NCI-H748 (cell line): Measurements from ENCODE around the gene EYA2.

ENCODE experiments used
- DNase-seq: peaks from one replicate; lab custom pipeline; 2025; ENCODE audit not compliant: unreplicated experiment; lab: John Stamatoyannopoulos, UW

EYA2 gene

DNA sequence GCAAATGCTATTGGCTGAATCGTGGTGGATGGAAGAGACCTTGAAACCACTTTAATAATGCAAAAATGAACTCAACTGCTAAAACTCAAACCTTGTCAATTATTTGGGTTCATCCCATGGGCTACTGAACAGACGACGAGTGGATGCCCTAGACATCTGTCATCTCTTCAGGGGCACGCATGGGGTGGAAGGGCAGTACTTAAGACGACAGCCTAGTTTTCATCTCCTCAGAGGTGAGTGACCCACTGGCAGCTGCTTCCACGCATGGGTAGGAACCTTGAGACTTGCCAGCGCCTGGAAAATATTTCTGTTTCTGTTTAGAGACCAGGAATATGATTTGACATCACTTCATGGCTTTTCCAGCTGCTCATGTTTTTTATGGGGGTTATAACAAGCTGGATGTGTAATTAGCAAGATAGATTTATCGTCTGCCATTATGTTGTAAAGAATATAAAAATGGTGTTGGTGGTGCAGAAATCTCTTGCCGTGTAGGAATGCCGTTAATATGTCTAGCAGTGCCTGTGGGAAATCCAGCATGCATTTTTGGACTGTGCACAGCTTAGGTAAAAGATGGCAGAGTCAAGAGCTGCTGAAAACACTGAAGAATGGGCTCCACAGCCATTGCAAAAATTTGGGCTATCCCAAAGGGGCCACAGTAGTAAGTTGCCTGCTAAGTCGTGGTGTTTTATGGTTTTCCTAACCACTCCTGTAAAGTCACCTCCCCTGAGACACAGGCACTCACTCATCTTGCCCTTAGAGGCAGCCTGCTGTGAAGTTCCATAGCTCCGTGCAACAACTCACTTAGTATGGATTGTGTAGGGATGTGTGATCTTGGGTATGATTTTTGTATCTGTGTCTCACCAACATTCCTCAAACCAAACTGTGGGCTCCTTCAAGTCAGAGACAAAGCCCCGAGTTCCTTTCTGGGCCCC is 203.3 kb downstream of the EYA2 start:
- DNase-seq: no peak

GRCh38 chr20:47099093-47099492 is 204.4 kb downstream of the EYA2 start:
- DNase-seq: no peak

DNA sequence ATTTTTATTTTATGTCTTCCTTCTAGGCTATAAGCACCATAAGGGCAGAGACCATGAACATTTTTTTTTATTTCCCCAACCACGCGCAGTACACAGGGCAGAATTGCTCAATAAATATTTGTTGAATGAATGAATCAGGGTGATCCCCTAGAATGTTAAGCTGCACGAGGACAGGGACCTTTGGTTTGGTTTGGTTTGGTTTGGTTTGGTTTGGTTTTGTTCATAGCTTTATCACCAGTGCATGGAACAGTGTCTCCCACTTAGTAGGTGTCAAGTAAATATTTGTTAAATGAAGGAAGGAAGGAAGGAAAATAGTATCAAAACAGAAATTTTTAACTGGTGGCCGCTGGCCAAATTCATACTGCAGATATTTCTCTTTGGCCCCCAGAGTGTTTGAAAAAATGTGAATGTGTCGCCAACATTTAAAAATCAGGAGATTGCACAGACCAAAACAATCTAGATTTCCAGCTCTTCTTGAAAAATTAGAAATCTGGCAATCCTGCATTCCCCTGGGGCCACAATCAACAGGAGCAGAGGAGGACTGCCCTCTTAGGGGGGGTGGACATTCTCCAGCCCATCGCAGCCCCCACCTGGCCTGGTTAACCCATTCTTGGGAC is 205.3 kb downstream of the EYA2 start:
- DNase-seq: no peak

DNA sequence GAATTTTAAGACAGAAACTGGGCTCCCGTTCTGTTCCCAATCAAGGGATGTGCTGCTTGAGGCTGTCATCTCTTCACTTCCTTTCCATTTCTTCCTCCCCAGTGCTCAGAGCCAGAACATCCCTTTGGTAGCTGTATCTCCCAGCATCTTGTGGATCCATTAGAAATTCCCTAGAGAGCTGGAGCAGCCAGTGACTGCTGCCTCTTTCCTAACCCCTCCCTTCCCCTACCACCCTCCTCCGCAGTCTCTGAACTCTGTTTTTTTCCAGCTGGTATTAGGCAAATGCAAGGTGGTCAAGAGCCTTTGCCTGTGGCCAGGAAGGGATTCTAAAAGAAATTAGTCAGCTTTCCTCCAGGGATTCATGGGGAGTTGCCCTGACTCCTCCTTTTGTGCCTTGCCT is 208.0 kb downstream of the EYA2 start:
- no peak for DNase-seq

DNA sequence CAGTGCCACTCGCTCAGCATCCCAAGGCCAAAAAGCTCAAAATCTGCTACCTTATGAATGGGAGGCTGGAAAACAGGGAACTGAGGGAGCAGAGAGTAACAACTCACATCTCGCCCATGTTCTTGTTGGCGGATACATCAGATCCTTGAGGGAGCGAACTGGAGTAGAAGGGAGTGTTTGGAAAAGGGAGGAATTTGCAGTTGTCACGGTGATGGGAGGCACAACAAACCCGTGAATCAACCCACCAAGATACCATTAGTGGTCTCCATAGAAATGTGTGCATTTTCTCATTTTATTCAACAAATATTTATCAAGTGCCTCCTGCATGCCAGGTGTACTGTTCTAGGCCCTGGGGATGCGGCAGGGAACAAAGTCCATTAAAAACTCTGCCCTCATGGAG is 212.1 kb downstream of the EYA2 start:
- DNase-seq: no peak

DNA sequence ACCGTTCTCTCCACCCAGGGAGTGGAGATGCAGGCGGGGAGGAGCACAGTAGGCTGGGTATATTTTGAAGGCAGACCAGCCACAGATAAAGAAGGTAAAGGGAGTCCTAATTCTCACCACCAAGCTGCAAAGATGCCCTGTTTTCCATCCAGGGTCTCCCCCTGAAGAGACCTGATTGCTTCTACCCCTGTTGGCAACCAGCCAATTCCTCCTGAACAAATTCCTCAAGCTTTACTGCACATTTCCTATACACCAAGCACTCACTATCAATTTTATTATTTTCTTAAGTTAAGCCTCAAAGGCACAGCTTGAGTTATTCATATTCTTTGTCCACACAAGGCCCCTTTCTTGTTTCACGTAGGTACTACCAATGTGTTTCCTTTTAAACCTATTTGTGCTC is 214.4 kb downstream of the EYA2 start:
- no peak for DNase-seq

DNA sequence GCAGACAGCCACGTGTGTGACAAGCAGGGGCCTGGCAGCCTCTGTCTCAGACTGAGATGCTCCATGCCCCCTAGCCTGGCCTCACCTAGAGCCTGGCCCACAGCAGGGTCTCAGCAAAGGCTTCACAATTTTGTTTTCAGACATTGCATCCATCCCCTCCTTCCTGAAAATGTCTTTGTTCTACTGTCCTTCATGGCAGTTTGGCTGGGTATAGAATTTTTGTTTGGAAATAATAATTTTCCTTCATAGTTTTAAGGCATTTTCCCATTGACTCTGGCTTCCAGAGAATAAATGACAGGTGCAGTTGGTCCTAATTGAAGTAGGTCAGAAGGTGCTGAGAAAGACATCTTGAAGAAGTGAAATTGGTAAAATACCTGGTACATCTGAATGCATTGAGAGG is 216.2 kb downstream of the EYA2 start:
- no peak for DNase-seq

- DNase-seq: no peak
These were observed 216.9 kb downstream of the EYA2 start for GRCh38 chr20:47111576-47111975.

DNA sequence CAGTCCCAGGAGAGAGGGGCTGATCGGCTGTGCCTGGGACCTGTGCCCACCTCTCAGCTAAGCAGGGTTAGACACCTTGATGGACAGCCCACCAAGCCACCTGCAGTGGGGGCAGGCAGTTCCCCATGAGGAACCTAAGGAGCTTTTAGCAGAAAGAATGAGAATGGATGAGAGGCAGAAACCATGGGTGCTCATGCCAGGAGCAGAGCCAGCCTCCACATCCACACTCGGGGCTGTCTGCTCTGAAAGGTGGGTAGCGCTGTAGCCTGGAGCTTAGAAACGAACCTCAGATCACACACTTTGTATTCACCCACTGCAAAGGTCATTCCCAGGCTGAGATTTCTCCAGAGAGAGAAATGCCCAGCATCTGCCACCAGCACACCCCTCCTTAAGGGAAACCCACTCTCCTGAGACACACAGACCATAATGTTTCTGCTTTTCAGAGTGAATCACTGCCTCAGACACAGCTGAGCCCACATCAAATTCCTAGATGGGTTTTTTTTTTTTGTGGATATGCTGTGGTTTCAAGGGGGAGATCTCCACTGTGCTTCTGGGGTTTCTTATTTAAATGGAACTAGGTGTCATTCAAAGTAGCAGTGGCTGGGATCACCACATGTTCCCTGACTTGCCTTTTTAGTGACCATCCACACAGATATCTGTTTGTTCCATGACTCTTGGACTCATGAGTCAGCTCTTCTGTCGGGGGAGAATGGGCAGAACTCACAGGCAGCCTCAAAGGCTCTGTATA is 218.9 kb downstream of the EYA2 start:
- no peak for DNase-seq

DNA sequence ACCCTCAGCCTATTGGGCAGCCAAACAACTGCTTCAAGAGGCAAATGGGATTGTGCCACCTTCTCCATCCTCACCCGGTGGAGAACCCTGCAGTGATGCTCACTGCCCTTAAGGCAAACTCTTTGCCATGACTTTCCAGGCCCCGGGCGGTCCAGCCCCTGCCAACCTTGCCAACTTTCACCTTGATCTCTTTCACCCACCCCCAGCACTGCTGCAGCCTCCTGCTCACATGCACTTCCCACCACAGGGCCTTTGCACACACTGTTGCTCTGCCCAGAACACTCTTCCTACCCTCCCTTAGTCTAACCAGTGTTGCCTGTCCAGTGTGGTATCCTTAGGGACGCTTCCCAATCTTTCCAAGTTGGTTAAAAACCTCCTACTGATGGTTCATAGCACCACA is 221.1 kb downstream of the EYA2 start:
- no peak for DNase-seq

- DNase-seq: no peak
These were observed 222.7 kb downstream of the EYA2 start for GRCh38 chr20:47117371-47117770.

DNA sequence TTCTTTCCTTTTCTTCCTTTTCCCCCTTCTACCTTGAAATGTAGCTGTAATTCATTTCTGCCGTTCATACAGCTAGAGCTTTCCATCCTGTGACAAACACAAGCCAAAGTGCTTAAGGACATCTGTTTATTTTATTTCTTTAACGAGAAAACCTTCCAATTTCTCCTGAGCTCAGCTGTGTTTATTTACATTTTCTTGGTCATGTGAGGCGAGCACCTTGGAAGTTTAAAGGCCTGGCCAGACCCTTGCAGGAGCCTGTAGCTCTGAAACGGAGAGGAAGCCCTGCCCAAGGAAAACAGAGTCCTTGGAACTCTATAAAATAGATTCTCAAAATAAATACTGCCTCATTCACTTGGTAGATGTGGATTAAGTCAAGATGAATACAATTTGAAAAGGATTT is 223.1 kb downstream of the EYA2 start:
- no peak for DNase-seq

DNA sequence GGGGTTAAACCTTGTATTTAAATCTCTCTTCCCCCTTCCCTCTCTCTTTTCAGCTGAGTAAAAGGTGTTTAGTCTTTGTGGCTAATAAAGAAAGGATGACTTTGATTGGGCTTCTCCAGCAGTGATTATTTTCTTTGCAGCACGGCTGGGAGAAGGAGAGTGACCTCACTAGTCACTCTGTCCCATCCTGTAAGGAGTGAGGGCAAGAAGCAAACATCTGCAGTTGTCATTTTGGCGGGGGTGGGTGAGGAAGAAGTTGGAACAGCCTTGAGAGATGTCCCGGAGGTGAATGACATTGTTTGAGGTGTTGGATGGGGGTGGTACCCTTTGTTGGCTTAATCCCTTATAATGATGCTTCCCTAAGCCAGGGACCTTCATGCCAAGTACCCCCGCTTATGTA is 223.6 kb downstream of the EYA2 start:
- DNase-seq: no peak

- no peak for DNase-seq
These were observed 224.0 kb downstream of the EYA2 start for GRCh38 chr20:47118641-47119040.

DNA sequence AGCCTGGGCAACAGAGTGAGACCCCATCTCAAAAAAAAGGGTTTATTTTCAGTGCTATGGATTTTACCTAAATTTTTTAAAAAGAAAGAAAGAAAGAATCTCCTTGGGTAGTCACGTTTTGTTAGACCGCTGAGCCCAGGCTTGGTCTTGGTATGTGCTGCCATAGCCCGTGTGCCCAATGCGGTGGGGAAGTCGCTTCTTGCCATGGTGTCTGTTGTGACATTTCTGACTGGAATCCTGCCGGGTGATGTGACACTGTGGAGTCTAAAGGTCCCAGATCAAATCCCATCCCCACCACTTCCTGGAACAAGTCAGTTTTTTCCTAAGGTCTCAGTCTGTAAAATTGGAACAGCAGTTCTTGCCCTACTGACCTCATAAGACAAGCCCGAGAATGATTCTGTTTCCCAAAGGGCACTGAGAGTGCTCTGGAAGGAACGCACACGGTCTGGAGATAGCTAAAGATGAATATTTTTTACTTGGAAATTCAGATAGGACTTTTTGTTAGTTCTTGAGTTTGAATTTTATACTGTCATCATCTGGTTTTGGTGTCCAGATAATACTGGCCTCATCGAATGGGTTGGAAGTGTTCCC is 225.8 kb downstream of the EYA2 start:
- no peak for DNase-seq

GRCh38 chr20:47122560-47122959 is 227.9 kb downstream of the EYA2 start:
- no peak for DNase-seq

- DNase-seq: no peak
These were observed 229.6 kb downstream of the EYA2 start for GRCh38 chr20:47124181-47124717.

DNA sequence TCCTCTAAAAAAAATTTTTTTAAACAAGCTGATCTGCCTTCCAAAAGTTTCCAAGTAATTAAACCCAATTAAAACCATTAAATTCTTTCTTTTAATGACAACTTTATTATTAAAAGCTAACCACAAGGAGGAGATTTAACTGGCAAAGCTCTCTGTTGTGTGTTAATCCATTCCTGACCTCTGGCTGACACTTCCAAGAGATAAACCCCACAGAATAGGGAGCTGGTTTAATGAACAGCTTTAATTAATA is 230.8 kb downstream of the EYA2 start:
- DNase-seq: no peak

GRCh38 chr20:47125758-47126591 is 231.3 kb downstream of the EYA2 start:
- no peak for DNase-seq

DNA sequence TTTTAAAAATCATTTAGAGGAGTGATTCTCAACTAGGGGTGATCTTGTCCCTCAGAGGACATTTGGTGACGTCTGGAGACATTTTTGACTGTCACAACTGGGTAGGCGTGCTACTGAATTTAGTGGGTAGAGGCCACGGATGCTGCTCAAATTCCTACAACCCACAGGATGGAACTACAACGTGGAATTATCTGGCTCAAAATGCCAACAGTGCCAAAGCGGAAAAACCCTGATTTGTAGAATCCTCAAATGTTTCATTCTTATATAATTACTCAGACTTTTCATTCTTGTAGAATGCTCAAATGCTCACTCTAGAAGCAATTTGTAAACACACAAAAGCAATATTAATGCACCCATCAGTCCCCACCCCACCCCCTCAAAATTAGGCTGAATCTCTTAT is 232.1 kb downstream of the EYA2 start:
- DNase-seq: no peak

- DNase-seq: no peak
These were observed 232.9 kb downstream of the EYA2 start for GRCh38 chr20:47127546-47127945.
